Neural progenitor cell (in vitro differentiated cells): ENCODE measurements around the gene KRT78.

Experiments used
- EZH2 ChIP-seq: fragments of 200-600 bp; sonication (generic); IDR thresholded peaks from 2 replicates; pipeline ENCODE4 v1.6.1; 2017; ENCODE audit warnings: antibody characterized with exemption, mild to moderate bottlenecking, moderate library complexity
- TF ChIP-seq, protein P1 (sequence below): fragments of 200-600 bp; sonication (generic); IDR thresholded peaks from 2 replicates; pipeline ENCODE4 v1.5.1; 2017; ENCODE audit warnings: antibody characterized with exemption, mild to moderate bottlenecking

DNA sequence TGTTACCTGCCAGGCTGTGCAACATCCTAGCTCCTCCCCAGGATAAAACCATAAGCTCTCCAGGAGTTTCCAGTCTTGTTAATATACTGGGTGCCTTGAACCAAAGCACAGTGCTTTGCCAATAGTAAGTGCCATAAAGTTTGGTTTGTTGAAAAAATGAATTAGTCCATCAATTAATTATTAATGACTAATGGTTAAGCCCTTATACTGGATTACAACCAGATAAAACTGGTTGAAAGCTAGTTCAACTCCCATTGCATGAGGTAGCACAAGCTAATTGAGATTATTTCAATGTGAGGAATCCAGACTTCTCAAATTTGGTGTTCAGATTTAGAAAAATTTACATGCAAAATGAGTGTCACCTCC is 51.3 kb downstream of the KRT78 start:
- TF ChIP-seq, protein P1, sequence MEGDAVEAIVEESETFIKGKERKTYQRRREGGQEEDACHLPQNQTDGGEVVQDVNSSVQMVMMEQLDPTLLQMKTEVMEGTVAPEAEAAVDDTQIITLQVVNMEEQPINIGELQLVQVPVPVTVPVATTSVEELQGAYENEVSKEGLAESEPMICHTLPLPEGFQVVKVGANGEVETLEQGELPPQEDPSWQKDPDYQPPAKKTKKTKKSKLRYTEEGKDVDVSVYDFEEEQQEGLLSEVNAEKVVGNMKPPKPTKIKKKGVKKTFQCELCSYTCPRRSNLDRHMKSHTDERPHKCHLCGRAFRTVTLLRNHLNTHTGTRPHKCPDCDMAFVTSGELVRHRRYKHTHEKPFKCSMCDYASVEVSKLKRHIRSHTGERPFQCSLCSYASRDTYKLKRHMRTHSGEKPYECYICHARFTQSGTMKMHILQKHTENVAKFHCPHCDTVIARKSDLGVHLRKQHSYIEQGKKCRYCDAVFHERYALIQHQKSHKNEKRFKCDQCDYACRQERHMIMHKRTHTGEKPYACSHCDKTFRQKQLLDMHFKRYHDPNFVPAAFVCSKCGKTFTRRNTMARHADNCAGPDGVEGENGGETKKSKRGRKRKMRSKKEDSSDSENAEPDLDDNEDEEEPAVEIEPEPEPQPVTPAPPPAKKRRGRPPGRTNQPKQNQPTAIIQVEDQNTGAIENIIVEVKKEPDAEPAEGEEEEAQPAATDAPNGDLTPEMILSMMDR, result no peak
- no peak for TF ChIP-seq EZH2
